SH-SY5Y (cell line): Measurements from ENCODE around the gene NKX2-2.

ENCODE experiments used
- GATA2 ChIP-seq: IDR thresholded peaks from 2 replicates; pipeline ENCODE4 v1.6.1; 2011; ENCODE audit warnings: mild to moderate bottlenecking, low read depth, low read length
- GATA3 ChIP-seq: IDR thresholded peaks from 2 replicates; pipeline ENCODE4 v1.6.1; 2011; ENCODE audit warnings: low read depth, mild to moderate bottlenecking, low read length, moderate library complexity

DNA sequence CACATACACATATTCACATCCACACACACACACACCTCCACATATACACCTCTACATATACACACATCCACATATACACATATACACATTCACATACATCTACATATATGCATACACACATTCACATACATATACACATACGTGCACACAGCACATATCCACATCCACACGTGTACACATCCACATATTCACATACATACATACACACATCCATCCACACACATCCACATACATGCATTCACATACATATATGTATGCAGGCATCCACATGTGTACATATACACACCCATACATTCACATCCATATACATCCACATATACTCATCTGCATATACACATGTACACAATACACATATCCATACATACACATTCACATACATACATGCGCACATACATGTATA is 25.6 kb upstream of the NKX2-2 start:
- TF ChIP-seq GATA2 (no peak), GATA3 (no peak)
